NCI-H187 (cell line): ENCODE results near the gene CRACDL.

ENCODE experiments used
- DNase-seq, 2 experiments: peaks; one replicate each; lab custom pipeline; 2025; lab: John Stamatoyannopoulos, UW

The CRACDL gene

DNA sequence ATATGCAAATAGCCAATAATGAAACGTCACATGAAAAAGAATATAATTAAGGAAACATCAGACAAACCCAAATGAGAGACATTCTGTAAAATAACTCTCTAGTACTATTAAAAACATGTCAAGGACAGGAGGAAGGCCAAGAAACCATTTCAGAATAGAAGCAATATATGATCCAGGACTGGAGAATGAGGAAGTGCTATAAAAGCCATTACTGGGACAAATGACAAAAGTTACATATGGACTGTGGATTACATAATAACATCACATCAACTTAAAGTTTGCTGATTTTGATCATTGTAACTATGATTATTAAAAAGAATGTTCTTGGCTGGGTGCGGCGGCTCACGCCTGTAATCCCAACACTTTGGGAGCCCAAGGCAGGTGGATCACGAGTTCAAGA lies 81.3 kb downstream of the CRACDL start:
- no peak for DNase-seq

DNA sequence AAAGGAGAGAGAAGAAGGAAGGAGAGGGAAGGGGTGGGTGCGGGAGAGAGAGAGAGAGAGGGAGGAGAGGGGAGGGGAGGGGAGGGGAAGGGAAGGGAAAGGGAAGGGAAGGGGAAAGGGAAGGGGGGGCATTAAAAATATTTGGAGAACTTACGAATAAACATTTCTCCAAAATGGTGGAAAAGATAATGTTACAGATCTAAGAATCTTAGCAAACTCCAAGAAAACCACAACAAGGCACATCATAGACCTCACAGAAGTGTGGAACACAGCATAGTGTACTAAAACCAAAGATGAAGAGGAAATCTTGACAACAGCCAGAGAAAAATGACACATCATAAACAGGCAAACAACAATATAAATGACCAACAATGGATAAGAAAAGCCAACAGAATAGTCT lies 83.1 kb downstream of the CRACDL start:
- DNase-seq = no peak

DNA sequence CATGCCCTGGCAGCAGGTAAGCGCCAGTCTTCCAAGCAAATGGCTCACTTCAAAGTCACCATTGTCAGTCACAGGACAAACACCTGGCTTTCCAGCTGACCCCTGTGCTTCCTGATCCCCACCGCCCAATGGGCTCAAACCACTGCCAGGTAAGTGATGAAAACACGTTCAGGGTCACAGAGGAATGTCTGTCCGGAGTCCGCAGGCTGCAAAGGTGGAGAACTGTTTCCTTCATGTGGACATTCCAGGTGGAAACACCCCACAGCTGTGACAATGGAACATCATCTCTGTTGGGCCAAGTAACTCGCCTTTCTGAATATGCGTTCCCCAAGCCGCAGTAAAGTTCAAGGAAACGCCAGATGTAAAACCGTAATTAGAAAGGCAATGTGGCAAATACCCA lies 86.0 kb downstream of the CRACDL start:
- DNase-seq = no peak

DNA sequence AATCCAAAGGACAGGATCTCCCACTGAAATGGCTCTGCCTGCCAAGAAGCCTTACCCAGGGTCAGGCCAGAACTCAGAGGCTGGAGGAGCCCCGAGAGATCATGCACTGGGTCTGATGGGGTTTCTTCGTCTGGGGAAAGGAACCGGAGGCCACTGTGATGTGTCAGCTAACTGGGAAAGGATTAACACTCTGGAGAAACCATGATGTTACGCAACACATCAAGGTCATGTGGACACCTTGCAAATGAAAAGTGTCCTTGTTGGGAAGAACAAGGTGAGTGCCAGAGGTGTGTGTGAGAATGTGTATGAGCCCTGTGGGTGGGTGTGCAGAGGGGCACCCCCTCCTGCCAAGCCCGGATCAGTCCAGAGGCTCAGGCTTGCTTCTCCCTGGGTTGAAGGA lies 86.9 kb downstream of the CRACDL start:
- DNase-seq = no peak

DNA sequence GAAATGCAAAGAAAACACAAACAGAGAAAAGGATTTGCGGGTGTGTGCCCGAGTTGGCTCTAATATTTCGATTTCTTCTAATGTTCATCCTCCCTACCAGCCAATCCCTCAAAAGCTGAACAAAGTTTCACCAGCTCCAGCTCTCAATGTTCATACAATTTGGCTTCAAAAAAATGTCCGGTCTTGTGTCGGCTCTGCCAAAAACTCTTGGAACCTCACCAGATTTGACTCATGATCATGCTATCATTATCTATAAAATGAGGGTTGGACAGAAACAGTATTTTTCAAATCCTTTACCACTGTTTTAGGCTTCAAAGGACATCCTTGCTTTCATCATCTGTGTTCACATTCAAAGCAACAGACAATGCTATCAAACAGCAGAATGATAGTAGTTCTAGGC lies 88.2 kb downstream of the CRACDL start:
- no peak for DNase-seq

DNA sequence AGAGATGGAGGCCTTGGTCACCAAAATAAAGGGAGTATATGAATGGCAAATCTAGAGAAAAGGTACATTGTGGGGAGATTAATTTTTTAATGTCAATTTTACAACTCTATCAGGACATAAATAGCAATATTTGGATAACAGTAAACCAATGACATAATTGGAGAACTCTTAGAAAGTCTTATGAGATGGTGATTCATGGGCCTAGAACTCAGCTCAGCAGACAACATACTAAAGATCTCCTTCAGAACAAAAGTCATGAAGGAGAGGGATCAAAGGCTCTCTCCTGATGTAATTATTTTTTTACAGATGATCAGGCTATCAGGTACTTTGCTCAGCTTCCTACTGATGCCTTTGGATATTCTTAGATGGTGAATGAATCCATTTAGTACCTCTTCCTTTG lies 90.0 kb downstream of the CRACDL start:
- DNase-seq = no peak

DNA sequence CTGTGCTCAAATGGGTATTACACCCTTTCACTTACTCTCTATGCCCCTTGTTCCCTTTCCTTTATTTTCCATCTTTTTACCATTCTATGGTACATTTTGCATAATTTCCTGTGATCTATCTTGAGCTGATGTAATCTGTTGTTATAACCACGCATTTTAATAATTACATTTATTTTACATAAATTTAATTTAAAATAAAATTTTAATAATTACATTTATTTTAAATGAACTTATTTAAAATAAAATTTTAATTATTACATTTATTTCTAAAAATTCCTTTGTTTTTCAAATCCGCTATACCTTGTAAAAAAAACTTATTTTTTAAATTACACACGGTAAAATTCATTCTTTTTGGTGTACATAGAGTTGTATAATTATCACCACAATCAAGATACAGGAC lies 93.9 kb downstream of the CRACDL start:
- no peak for DNase-seq

DNA sequence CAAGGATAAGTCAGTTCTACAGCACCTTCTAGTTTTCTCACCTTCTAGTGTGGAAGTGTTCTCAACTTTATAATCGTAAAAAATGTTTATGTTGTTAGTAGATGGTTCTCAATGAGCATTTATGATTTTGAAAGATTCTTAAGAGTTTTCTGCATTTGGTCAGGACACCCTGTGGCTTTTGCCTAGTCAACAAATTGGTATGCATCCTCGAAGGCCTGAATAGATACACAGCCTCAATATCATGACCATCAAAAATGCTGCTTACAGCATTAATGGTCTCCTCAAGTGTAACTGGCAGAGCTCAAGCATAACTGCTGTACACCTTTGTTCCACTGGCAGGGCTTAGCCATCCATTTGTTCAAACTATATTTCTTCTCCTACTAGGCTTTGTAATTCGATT lies 96.7 kb downstream of the CRACDL start:
- DNase-seq = no peak

DNA sequence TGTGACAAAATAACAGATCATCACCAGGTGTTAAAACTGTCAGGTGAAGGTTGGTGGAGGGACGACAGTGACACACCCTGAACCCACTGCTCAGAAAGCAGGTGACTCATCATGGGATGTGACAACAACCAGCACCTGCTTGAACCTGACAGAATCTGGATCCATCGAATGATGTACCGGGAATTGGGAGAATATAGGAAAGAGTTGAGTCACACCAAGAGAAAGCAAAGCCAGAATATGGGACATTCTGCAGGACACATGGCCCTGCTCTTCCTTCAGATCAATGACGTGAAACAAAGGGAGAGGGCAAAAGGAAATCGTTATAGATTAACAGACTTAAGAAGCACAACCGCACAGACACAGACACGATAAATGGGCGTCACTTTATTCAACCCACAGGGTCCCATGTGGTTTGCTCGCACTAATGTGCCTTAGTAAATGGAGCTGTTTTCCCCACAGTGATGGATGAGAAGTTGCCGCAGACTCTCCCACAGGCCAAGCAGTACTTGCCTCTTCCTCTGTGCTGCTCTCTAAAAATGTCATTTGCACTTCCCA lies 100.1 kb downstream of the CRACDL start:
- DNase-seq = no peak

DNA sequence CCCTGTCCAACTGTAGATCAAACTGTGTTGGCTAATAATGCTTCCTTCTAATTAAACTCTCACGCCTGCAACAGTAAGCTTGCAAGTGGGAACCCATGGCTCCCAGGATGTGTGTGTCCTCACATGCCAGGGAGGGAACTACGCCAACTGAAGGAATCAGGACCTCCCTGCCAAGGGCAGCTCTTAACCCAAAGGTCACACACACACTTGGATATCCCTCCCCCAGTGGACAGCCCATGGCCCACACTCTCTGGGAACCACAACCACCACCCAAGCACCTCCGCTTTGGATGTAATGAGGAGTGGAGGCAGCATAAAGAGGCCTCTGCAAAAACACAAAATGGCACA lies 102.1 kb downstream of the CRACDL start:
- DNase-seq = no peak

DNA sequence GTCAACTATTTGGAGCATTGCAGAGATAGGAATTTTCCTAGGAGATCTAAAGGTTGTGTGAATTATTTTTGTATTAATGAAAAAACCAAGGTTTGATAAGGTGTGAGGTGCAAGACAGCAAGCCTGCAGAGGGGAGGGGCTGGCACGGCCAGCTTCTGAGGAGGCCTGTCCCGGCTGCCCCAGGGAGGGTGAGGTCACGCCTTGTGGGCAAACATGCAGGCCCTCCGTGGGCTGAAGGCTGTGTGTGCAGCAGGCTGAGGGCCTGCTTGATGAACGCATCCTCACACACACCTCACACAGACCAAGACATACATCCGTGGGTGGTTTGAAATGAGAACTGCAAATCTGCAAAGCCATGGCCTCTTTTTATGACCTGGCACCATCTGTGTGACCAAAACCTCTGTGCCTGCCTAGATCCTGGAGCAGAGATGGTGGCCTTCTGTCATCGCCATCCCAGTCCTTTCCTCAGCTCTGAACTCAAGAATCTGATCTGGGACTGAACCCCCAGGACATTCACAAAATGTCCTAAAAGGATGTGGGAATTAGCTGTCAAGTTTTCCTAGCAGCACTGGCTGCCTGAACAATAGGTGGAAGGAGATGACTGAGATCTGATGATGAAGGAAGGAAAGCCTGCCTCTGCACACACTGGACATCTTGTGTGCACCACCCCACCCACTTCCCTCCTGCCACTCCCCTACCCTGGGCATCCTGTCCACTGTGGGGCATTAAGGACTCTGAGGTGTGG lies 102.7 kb downstream of the CRACDL start:
- DNase-seq = no peak

DNA sequence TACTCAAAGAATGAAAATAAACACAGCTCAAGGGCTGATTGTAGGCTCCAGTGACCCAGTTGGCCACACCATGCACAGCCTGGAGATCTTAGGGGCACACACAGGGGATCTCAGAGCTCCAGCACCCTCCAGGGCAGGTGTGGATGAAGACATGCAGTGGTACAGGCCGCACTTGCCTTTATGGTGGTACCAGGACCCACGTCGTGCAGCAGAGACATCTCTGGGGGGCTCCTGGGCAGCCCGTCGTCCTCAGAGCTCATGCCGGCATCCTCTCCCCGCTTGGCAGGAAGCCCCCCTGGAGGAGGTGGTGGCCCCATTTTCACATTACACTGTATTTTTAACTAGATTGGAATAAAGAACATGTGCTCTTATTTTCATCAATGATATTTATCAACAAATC lies 103.9 kb downstream of the CRACDL start:
- DNase-seq = no peak

DNA sequence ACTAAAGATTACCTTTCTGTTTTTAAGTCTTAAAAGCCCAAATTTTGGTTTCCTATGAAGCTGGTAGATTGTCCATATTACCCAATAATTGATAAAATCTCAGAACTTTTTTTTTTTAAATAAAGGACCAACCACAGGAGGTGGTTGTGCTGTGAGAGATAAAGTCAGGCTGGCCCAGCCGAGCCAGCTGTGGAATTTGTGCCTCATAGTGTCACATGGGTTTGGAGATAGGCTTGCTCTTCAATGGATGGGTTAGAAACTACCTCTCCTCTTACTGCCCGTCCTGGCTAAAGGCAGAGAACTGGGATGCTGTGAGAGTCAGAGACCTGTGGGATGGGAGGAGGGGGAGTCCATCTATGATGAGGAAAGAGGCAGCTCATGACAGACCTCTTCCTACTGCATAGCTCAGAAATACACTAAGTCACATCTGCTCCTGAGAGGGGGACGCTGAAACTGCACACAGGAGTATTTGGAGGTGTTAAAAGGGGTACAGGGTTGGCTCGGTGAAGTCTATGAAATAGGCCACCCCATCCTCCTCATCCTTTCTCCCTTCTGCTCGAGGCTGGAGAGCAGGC lies 105.4 kb downstream of the CRACDL start:
- no peak for DNase-seq

DNA sequence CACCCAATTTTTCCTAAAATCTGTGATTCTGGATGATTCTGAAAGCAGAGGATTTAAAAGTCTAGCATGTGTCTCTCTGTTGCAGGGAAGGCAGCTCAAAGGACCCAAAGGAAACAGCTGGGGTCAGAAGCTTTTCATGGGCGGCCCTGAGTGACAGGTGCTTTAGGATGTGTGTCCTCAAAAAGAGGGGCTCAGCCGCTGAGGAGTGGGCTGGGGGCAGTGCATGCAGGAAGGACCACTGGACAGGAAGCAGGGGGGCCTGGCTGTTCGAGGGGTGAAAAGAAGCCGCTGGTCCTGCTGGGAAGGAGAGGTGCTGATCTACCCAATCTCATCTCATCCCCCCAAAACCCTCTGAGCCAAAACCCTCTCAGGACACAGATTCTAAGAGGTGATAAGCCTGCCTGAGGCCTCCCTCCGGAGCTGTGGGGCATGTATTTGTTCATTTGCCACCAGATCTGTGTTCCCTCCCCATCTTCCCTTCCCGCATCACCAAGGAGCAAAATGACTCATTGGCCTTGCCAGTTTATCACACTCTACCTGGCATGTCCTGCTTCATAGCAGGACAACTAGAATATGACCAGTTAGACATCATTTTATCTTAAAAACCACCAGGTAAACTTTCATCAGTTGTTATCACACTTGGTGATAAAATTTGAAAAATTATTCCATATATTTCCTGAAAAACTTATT lies 106.3 kb downstream of the CRACDL start:
- DNase-seq = no peak

DNA sequence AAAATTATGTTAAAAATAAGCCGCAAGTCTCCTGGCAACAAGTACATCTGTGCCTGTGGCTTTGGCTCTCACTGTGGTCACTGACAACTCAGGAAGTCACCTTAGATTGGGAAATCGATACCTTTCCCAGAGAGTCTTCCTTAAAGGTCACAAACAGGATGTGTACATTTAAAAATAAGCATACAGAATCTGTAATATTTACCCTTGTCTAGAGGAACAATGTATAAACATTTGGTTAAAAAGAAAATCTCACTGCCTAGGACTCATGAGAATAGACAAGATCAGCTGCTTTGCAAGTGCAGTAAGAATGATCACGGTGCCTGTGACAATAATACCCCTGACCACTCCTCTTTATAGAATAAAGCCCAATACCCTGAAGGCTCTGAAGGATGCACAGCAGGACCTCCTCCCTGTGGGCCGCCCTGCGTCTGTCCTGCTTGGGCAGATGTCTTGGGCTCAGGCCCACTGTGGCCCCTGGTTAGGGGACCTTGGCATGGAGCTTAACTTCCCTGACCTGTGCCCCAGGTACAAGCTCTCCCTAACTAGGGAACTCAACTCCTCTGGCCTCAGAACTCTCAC lies 107.1 kb downstream of the CRACDL start:
- DNase-seq = no peak

DNA sequence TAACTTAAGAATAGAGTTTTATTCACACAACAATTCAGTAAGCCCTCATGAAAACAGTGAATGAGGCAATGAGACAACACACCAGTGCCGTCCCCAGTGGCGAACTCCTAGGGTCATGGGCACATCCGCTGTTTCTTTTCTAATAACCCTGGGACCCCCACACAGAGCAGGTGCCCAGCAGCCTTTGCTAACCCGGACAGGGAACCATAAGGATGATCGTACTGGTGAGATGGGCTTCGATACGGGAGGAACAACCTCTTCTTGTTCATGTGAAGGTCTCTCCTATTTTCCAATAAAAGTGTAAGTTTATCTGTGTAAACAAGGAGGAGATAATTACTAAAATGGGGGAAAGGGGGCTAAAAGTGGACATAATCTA lies 107.7 kb downstream of the CRACDL start:
- no peak for DNase-seq

DNA sequence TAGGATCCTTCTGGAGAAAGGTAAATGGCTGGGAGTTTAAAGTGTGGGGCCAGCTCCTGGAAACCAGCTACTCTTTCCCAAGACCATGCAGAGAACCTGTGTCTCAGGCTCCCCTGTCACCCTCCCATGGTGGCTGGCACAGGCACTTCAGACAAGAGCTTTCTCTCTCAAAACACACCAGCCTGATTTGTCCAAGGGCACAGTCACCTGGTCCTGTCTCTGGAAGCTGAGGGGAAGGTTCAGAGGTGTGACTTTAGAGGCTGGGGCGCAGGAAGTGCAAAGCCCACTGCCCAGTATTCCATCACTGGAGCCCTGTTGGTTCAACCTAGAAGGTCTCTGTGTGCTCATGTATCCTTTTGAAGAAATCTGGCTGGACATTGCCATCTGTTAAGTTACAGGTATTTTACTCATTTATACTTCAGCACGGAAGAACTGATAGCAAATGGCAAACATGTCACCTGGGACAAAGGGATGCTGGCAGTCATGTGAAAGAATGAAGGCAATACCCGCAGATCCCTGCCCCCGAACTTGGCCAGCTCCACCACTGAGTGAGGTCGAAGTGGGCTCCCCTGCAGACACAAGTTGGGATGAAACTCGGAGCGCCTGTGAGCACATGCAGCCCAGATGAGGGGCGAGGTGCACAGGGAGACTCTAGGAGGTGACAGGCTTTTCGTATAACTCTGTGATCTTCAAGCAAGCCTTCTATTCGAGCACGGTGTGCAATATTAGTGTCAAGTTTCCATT lies 108.2 kb downstream of the CRACDL start:
- no peak for DNase-seq

DNA sequence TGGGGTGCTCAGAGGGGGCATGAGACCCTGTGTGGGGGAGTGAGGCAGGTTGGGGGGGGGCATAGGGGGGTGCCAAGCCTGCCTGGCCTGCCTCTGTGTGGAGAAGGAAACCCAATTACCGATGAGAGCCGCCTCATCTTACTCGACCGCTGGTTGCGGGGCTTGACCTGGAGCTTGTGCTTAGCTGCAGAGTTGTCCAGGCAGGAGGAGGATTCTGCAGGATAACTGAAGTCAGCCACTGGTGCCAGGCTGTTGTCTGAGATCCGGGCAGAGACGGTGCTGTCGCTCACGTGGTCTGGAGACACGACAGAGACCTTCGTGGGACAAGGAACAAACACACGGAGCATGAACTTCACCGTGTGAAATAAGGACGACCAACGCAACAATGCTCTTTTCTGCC lies 109.2 kb downstream of the CRACDL start:
- DNase-seq = no peak

DNA sequence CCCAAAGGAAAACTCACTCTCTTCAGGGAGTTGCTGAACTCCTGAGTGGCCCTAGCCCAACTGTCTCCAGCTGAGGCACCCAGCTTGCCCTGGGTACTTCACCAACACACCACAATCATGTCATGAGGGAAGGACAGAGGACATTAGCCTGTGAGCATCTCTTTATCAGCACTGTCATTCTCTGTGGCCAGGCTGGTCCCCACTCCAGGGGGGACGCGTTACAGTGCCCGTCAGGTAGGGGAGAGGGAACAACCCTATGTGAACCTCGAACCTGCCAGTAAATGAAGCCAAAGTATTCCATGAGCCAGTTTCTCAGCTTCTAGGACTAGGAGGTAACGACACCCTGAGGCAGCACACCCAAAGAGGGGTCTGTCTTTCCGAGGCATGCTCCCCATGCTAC lies 110.2 kb downstream of the CRACDL start:
- DNase-seq = no peak

DNA sequence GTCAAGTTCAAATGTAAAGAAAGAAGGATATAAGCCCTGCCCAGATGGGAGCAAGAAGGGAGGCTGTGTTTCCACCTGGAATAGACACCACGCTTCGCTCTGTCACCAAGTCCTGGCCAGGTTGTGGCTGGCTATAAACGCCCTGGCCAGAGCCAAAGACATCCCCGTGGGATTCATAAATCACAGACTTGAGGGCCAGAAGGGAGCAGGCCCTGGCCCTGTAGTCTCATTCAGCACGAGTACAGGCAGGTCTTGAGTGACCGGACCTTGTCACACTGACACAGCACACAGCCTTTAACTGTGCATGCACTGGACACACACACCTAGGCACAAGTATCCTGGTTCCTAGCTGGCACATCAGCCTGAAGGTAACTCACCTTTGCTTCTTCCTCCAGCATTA lies 110.6 kb downstream of the CRACDL start:
- DNase-seq = no peak

DNA sequence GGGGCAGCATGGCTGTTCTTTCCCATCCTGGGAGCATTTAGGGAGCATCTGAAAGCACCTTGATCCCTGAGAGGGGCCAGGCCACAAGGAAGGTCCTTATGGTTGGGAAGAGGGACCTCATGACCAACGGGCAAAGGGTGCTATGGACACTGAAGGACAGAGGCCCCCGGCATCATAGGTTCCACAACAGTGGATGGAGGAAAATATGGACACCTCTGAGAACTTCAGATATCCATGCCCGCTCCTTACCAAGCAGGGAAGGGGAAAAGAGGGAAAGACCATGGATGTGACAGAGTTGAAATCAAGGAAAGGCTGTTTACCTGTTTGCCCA lies 111.0 kb downstream of the CRACDL start:
- DNase-seq = no peak

DNA sequence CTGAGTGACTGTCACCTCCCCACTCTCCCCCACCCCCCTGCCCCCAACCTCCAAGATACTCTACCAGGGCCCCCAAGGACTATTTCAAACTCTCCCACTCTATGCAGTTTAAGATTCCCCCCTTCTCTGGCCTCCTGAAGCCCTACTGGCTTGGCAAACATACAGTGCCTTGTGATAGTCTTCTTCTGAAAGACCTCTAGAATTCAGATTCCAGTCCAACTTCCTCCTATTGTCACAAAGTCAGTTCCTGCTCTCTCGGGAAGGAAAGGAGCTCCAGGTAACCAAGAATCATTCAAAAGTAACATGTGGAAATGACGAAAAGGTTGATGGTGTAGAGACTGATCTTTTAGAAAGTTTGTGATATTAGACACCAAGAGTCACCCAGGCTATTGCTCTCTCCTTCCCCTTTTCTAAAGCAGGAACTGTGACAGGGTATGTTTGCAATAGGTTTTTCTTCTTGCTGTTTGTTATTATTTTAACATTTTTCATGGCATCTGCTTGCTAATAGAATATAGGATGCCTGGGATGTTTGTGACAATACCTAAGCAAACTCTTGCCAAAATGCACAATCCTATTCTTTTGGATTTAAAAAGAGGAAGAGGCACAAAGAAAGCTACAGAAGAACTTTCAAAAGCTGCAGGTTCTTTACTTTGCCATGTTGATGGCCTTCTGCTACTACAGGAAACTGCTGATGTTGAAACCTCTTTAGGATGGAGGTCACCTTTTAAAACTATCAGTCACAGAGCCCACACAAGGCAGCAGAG lies 111.6 kb downstream of the CRACDL start:
- no peak for DNase-seq
